HepG2 (cell line): ENCODE results near the gene EIF4G3. TPM values are rescaled to one million over a fixed set of nuclear protein-coding genes. Genes with fewer than 3 reads are reported as not detected.

Source experiments
- ATAC-seq: fragments of 200-7000 bp; cut with Tn5 transposase; 3 replicates; pipeline ENCODE4 v1.9.1; 2020; ENCODE audit warnings: mild to moderate bottlenecking, moderate library complexity
- BruUV-seq: library from RNA; stranded (reverse); fragments of 400-500 nt; replicated peaks from 2 replicates; lab custom pipeline; 2021; lab: Mats Ljungman, UMichigan
- CTCF ChIA-PET: fragments of 300-600 bp; formaldehyde crosslinking; extraction: SDS; loops from one replicate; lab custom pipeline; 2021; ENCODE audit warnings: low total read pairs, inconsistent platforms, low intra/inter-chr PET ratio; lab: Yijun Ruan, JAX
- POLR2A ChIA-PET: fragments of 350-600 bp; sonication (Branson Sonifier 250); formaldehyde crosslinking; loops from one replicate; lab custom pipeline; 2020; ENCODE audit warnings: antibody characterized with exemption, inconsistent platforms; lab: Yijun Ruan, JAX
- DNase-seq: peaks from one replicate; pipeline ENCODE4 v3.0.0-alpha.2; 2015; ENCODE audit warnings: low spot score
- FAIRE-seq: peaks from 3 replicates; lab custom pipeline; 2011; peaks lifted over from hg19 to GRCh38; lab: Jason Lieb, UNC
- H2AFZ ChIP-seq: one replicate; pipeline ENCODE4 v1.6.1; 2011; ENCODE audit warnings: low read length, inconsistent platforms
- H3K27ac ChIP-seq: fragments of 300-600 bp; 3 replicates; pipeline ENCODE4 v1.8.0; 2011; ENCODE audit warnings: mixed run types, mild to moderate bottlenecking, mixed read lengths, low read length, inconsistent platforms; ENCODE audit not compliant: insufficient read depth; ENCODE audit errors: extremely low read length
- H3K27me3 ChIP-seq, 2 experiments: fragments of 200-600 bp in 1 of 2; 2 replicates in 1 of 2; 3 replicates in 1 of 2; pipeline versions ENCODE4 v1.6.0 to v1.8.0; 2011; ENCODE audit warnings: low read length in 2 of 2, mild to moderate bottlenecking in 2 of 2, moderate library complexity in 2 of 2, inconsistent platforms in 1 of 2; ENCODE audit not compliant: insufficient read depth in 2 of 2, control insufficient read depth in 1 of 2
- H3K36me3 ChIP-seq, 2 experiments: fragments of 200-600 bp in 1 of 2; replicated peaks in 1 of 2; 2 replicates in 1 of 2; 3 replicates in 1 of 2; pipeline versions ENCODE4 v1.5.1 to v1.8.0; 2011; ENCODE audit warnings: low read length in 2 of 2, inconsistent platforms in 1 of 2; ENCODE audit not compliant: insufficient read depth in 2 of 2, control insufficient read depth in 1 of 2
- H3K4me1 ChIP-seq: 2 replicates; pipeline ENCODE4 v1.5.1; 2012; ENCODE audit warnings: low read length, inconsistent platforms; ENCODE audit not compliant: insufficient read depth
- H3K4me2 ChIP-seq: 2 replicates; pipeline ENCODE4 v1.6.0; 2011; ENCODE audit warnings: low read depth, low read length, inconsistent platforms
- H3K4me3 ChIP-seq, 3 experiments: fragments of 200-600 bp in 1 of 3; sonication (generic), shearing (Covaris generic) in 1 of 3; replicated peaks in 1 of 3; 2 replicates each; pipeline ENCODE4 v1.5.1; 2011 to 2016; ENCODE audit warnings: low read length in 3 of 3, inconsistent platforms in 2 of 3, low read depth in 2 of 3, mild to moderate bottlenecking in 2 of 3, control low read depth in 1 of 3, mixed read lengths in 1 of 3; ENCODE audit not compliant: insufficient read depth in 1 of 3
- H3K79me2 ChIP-seq: one replicate; pipeline ENCODE4 v1.6.1; 2011; ENCODE audit warnings: low read length, inconsistent platforms; ENCODE audit not compliant: insufficient read depth
- H3K9ac ChIP-seq: 2 replicates; pipeline ENCODE4 v1.6.0; 2011; ENCODE audit warnings: mild to moderate bottlenecking, low read depth, low read length, inconsistent platforms; ENCODE audit not compliant: insufficient read depth
- H3K9me3 ChIP-seq: 2 replicates; pipeline ENCODE4 v1.5.1; 2012; ENCODE audit warnings: mild to moderate bottlenecking, low read length
- H4K20me1 ChIP-seq: 2 replicates; pipeline ENCODE4 v1.6.0; 2011; ENCODE audit warnings: inconsistent platforms, mild to moderate bottlenecking, low read length, moderate library complexity; ENCODE audit not compliant: insufficient read depth
- ERF ChIP-seq: IDR thresholded peaks from 2 replicates; pipeline ENCODE4 v1.6.1; 2018; ENCODE audit warnings: missing biosample characterization, missing genetic modification reagents
- HDAC1 ChIP-seq: sonication (generic); formaldehyde crosslinking; IDR thresholded peaks from 2 replicates; pipeline ENCODE4 v1.5.1; 2020; ENCODE audit warnings: mild to moderate bottlenecking, missing genetic modification reagents
- KDM2A ChIP-seq: sonication (generic); formaldehyde crosslinking; IDR thresholded peaks from 2 replicates; pipeline ENCODE4 v1.4.0; 2020; ENCODE audit warnings: low read depth, missing genetic modification reagents, borderline replicate concordance
- NFE2 ChIP-seq: sonication (generic); formaldehyde crosslinking; IDR thresholded peaks from 2 replicates; pipeline ENCODE4 v1.4.0; 2020; ENCODE audit warnings: missing genetic modification reagents
- NR1H2 ChIP-seq: sonication (generic); formaldehyde crosslinking; IDR thresholded peaks from 2 replicates; pipeline ENCODE4 v1.8.1; 2022; ENCODE audit warnings: low read depth, missing genetic modification reagents, borderline replicate concordance
- PCBP2 ChIP-seq: fragments of 200-400 bp; formaldehyde crosslinking; optimal IDR thresholded peaks from 2 replicates; pipeline ENCODE3; 2018; ENCODE audit warnings: low read length, low read depth; ENCODE audit not compliant: poor library complexity, severe bottlenecking
- ZBTB7B ChIP-seq: sonication (generic); formaldehyde crosslinking; IDR thresholded peaks from 2 replicates; pipeline ENCODE4 v1.4.0; 2020; ENCODE audit warnings: missing genetic modification reagents
- ZNF225 ChIP-seq: sonication (generic); formaldehyde crosslinking; IDR thresholded peaks from 2 replicates; pipeline ENCODE4 v1.4.0; 2020; ENCODE audit warnings: mild to moderate bottlenecking, missing genetic modification reagents
- ZNF333 ChIP-seq: sonication (generic); formaldehyde crosslinking; IDR thresholded peaks from 2 replicates; pipeline ENCODE4 v1.4.0; 2020; ENCODE audit warnings: mild to moderate bottlenecking, missing genetic modification reagents, borderline replicate concordance
- ZXDC ChIP-seq: sonication (generic); formaldehyde crosslinking; IDR thresholded peaks from 2 replicates; pipeline ENCODE4 v1.5.0; 2020; ENCODE audit warnings: mild to moderate bottlenecking, missing genetic modification reagents
- WGBS: methylation state at CpG from one replicate; pipeline ENCODE4 v1.1.6; 2017; ENCODE audit warnings: low lambda C conversion rate; 5-methylcytosine and 5-hydroxymethylcytosine counted together
- in situ Hi-C: cut with HindIII; loops from 2 replicates; pipeline ENCODE4 v1.10.0; 2017; ENCODE audit warnings: low pct_unique_long_range_greater_than_20kb; ENCODE audit not compliant: extremely low pct_ligation_motif_present
- intact Hi-C: fragments of 100-400 bp; cut with micrococcal nuclease; formaldehyde crosslinking; loops from one replicate; pipeline ENCODE4 v1.10.0; 2022; ENCODE audit not compliant: unreplicated experiment
- polyA plus RNA-seq, 8 experiments: library from polyadenylated mRNA; depleted of rRNA in 3 of 8; stranded (reverse) in 7 of 8; unstranded in 1 of 8; fragments of >200 nt; fragmentation: Illumina TruSeq in 4 of 8; extraction: Trizol in 4 of 8; gene quantifications; 2 replicates each; pipeline versions ENCODE4 v1.2.1 to v1.2.3, GENCODE V29; 2011 to 2016; ENCODE audit warnings: low read depth in 4 of 8, missing spikeins in 1 of 8, mixed read lengths in 1 of 8; ENCODE audit not compliant: insufficient read depth in 1 of 8
- total RNA-seq, 5 experiments: library from RNA; depleted of rRNA; stranded (reverse); fragments of >200 nt; fragmentation: Illumina TruSeq; extraction: Trizol; gene quantifications; 2 replicates each; pipeline ENCODE4 v1.2.3, GENCODE V29; 2016; ENCODE audit warnings: low read depth in 1 of 5
- TF ChIP-seq, protein P1 (sequence below): sonication (generic); formaldehyde crosslinking; IDR thresholded peaks from 2 replicates; pipeline ENCODE4 v1.5.1; 2020; ENCODE audit warnings: mild to moderate bottlenecking, moderate library complexity, missing genetic modification reagents
- TF ChIP-seq, protein P2 (sequence below): sonication (generic); formaldehyde crosslinking; IDR thresholded peaks from 2 replicates; pipeline ENCODE4 v1.8.0; 2022; ENCODE audit warnings: low read depth, missing genetic modification reagents
- TF ChIP-seq, protein P3 (sequence below): sonication (generic); formaldehyde crosslinking; IDR thresholded peaks from 2 replicates; pipeline ENCODE4 v1.4.0; 2020; ENCODE audit warnings: missing genetic modification reagents, borderline replicate concordance

Gene EIF4G3
- total and polyA plus RNA-seq, 2 of the 13 experiments (the other 11 are each of a cell fraction or from before 2014, with no cell fraction given) = 22.2 to 27.6 TPM

DNA sequence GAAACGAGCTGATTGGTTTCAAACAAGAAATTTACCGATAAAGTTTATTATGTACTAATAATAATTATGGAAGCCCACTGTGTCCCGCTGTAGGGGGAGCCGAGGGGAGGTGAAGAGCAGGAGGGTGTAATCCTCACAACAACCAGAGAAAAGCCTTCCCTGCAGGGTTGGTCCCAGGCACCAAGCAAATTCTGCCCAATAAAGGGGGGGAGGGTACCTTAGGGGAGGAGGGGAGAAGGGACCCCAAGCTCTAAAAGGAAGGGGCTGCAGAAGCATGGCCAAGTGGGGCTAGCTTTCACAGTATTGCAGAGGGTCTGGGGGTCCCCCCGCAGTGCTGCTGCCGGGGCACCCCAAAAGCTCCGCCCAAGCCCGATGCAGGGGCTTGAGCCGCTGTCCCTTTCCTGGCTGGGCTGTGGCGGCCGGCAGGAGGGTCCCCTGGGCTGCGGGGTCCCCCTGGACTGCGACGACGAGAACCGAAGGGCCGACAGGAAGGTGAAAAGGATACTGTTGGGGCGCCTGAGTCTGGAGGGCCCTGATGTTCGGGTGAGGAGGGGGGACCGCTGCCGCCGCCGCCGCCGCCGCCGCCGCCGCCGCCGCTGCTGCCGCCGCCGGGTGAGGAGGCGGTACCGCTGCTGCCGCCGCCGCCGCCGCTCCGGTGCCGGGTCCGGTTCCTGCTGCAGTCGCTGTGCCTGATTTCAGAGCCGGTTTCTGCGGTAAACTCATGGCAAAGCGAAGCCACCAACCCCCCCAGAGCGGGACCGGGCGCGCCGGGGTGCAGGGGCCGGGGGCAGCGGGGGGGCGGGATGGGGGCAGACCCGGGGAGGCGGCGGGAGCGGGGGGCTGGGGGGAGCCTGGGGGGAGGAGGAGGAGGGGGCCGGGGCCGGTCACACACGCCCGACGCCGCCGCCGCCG lies 771 bp downstream of the EIF4G3 start:
- peak overlapping the region; percentile 79 for H3K9ac ChIP-seq
- no peaks in the 10 kb centered on the region for H3K9me3 ChIP-seq
- ChIA-PET CTCF (no interaction called here), POLR2A (interaction anchor here (0.9 kb wide), 1 partner anchor 389 kb away, joined by 3 read pairs; the partner anchor contains the start of gene HP1BP3)
- no peaks in the 10 kb centered on the region; the same call in 1 of the 2 replicates for H4K20me1 ChIP-seq
- no peaks in the 10 kb centered on the region; a peak in 1 of 5 replicates for H3K36me3 ChIP-seq
- H3K4me2 ChIP-seq = peak overlapping the region; percentile 79
- in situ Hi-C loops (loop anchor here (25.0 kb wide), 1 partner anchor 189 kb away; no protein-coding TSS in a partner anchor), intact Hi-C loops (no loop called here)
- H3K27ac ChIP-seq = peak overlapping the region; percentile 77
- H3K79me2 ChIP-seq = peaks cover 42% of the 10 kb centered on the region
- FAIRE-seq = no peak
- BruUV-seq = no TSS peak
- DNase-seq = no peak
- H2AFZ ChIP-seq = no peak overlapping the region
- H3K27me3 ChIP-seq = no peaks in the 10 kb centered on the region; a peak in 1 of 5 replicates
- peaks cover 42% of the 10 kb centered on the region for H3K4me1 ChIP-seq
- H3K4me3 ChIP-seq = peak overlapping the region; percentile 90 to 95 (median 91)
- peak; percentile 47 for ATAC-seq
- WGBS = 2% methylated on average over 13 of the region's 69 CpGs
- TF ChIP-seq, protein P1, sequence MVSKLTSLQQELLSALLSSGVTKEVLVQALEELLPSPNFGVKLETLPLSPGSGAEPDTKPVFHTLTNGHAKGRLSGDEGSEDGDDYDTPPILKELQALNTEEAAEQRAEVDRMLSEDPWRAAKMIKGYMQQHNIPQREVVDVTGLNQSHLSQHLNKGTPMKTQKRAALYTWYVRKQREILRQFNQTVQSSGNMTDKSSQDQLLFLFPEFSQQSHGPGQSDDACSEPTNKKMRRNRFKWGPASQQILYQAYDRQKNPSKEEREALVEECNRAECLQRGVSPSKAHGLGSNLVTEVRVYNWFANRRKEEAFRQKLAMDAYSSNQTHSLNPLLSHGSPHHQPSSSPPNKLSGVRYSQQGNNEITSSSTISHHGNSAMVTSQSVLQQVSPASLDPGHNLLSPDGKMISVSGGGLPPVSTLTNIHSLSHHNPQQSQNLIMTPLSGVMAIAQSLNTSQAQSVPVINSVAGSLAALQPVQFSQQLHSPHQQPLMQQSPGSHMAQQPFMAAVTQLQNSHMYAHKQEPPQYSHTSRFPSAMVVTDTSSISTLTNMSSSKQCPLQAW (CRISPR knock-in tag) = 0 out of 2 replicates have a peak, but pooled peaks have one; percentile 13
- TF ChIP-seq KDM2A (peak; percentile 2), NFE2 (CRISPR knock-in tag) (no peak), ZXDC (no peak), NR1H2 (CRISPR knock-in tag) (no peak), PCBP2 (peak; percentile 19), HDAC1 (CRISPR knock-in tag) (peak; percentile 8; the same call in 1 of the 2 replicates), ZNF333 (CRISPR knock-in tag) (0 out of 2 replicates have a peak, but pooled peaks have one; percentile 15), ZNF225 (0 out of 2 replicates have a peak, but pooled peaks have one; percentile 32), ERF (no peak), ZBTB7B (CRISPR knock-in tag) (peak; percentile 59; the same call in 1 of the 2 replicates)
- TF ChIP-seq, protein P2, sequence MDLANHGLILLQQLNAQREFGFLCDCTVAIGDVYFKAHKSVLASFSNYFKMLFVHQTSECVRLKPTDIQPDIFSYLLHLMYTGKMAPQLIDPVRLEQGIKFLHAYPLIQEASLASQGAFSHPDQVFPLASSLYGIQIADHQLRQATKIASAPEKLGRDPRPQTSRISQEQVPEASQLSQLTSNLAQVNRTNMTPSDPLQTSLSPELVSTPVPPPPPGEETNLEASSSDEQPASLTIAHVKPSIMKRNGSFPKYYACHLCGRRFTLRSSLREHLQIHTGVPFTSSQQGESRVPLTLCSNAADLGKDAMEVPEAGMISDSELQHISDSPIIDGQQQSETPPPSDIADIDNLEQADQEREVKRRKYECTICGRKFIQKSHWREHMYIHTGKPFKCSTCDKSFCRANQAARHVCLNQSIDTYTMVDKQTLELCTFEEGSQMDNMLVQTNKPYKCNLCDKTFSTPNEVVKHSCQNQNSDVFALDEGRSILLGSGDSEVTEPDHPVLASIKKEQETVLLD (CRISPR knock-in tag) = 0 out of 2 replicates have a peak, but pooled peaks have one; percentile 12
- TF ChIP-seq, protein P3, sequence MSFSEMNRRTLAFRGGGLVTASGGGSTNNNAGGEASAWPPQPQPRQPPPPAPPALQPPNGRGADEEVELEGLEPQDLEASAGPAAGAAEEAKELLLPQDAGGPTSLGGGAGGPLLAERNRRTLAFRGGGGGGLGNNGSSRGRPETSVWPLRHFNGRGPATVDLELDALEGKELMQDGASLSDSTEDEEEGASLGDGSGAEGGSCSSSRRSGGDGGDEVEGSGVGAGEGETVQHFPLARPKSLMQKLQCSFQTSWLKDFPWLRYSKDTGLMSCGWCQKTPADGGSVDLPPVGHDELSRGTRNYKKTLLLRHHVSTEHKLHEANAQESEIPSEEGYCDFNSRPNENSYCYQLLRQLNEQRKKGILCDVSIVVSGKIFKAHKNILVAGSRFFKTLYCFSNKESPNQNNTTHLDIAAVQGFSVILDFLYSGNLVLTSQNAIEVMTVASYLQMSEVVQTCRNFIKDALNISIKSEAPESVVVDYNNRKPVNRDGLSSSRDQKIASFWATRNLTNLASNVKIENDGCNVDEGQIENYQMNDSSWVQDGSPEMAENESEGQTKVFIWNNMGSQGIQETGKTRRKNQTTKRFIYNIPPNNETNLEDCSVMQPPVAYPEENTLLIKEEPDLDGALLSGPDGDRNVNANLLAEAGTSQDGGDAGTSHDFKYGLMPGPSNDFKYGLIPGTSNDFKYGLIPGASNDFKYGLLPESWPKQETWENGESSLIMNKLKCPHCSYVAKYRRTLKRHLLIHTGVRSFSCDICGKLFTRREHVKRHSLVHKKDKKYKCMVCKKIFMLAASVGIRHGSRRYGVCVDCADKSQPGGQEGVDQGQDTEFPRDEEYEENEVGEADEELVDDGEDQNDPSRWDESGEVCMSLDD (CRISPR knock-in tag) = peak; percentile 90
